ENCODE measurements around the gene PRKACB.

DNA sequence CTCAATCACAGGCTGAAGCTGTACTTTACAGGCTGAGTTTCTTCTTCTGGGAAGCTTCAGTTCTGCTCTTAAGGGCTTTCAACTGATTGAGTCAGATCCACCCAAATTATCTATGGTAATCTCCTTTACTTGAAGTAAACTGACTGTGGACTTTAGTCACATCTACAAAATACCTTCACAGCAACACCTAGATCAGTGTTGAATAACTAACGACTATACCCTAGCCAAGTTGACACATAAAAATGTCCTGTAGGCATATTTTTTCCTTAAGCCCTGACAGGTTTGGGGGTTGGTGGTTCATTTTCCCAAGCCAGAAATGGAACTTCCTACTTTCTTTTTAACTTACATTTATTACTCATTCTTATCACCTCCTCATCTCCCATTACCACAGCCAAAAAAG is 42.9 kb upstream of the PRKACB start:
- no peak for TF ChIP-seq SIN3A (IDR thresholded peaks at IDR 0.05; ENCODE audit: borderline replicate concordance, insufficient read depth, low read length)
- TF ChIP-seq, protein P1, sequence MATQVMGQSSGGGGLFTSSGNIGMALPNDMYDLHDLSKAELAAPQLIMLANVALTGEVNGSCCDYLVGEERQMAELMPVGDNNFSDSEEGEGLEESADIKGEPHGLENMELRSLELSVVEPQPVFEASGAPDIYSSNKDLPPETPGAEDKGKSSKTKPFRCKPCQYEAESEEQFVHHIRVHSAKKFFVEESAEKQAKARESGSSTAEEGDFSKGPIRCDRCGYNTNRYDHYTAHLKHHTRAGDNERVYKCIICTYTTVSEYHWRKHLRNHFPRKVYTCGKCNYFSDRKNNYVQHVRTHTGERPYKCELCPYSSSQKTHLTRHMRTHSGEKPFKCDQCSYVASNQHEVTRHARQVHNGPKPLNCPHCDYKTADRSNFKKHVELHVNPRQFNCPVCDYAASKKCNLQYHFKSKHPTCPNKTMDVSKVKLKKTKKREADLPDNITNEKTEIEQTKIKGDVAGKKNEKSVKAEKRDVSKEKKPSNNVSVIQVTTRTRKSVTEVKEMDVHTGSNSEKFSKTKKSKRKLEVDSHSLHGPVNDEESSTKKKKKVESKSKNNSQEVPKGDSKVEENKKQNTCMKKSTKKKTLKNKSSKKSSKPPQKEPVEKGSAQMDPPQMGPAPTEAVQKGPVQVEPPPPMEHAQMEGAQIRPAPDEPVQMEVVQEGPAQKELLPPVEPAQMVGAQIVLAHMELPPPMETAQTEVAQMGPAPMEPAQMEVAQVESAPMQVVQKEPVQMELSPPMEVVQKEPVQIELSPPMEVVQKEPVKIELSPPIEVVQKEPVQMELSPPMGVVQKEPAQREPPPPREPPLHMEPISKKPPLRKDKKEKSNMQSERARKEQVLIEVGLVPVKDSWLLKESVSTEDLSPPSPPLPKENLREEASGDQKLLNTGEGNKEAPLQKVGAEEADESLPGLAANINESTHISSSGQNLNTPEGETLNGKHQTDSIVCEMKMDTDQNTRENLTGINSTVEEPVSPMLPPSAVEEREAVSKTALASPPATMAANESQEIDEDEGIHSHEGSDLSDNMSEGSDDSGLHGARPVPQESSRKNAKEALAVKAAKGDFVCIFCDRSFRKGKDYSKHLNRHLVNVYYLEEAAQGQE (IDR thresholded peaks at IDR 0.05; ENCODE audit: insufficient read depth in 1 of 2, low read depth in 2 of 2, low read length in 2 of 2), result no peak
- no peak for TF ChIP-seq FOXP2 (optimal IDR thresholded peaks at IDR 0.05; ENCODE audit: borderline replicate concordance, extremely low read depth, extremely low read length, insufficient read depth)
